IPS-11a (cell line): ENCODE data around the gene FMNL2.
A peak's percentile ranks its signal among the peaks of the same experiment; 100 is the strongest.
"Not testable (repeated sequence)": the region's sequence is repeated elsewhere in the genome, so short reads cannot be mapped to it uniquely, and the experiment has no call there.

Experiments used
- H3K4me3 ChIP-seq: one replicate; pipeline ENCODE4 v1.5.1; 2013; ENCODE audit warnings: low read depth, low read length, control low read depth

FMNL2 gene

GRCh38 chr2:152335016-152335725 is at the start of gene FMNL2:
Gene FMNL2 (plus strand): TSS chr2:152335174.
- peak within 1 kb of the TSS; percentile 87 for H3K4me3 ChIP-seq

DNA sequence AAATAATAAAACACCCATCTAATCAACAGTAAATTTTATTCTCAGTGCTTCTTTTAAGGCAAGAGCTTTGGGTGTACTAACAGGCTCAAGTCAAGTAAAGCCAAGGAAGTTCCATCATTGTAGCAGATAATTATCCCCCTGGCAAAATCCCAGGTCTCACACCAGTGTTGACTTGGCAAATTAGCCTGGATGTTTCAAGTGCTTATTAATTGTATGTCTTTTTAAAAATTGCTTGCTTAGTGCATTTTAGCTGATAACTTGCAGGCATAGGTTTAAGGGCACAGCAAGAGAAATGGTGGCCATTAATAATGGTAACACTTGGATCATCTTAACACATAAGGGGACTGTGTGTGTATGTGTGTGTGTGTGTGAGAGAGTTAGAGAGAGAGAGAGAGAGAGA is 42.0 kb upstream of the FMNL2 start:
- H3K4me3 ChIP-seq, result no peak overlapping the region

DNA sequence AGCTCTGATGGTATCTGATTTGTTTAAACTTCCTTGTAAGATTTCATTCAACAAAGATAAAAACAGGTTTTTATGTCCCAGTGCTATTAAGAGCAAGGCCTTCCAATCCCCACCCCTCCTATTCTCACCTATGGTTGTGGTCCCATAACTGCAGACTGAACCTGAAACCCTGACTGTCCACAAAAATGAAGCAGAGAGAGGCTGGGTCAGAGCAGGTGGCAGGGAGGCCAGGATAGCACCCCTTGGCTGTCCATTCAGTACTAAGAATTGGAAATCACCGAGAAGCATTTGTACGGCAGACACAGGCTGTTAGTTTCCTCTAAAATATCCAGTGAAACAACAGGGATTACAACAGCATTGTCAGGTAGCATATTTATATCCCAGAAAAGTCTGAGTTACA is 37.3 kb upstream of the FMNL2 start:
- no peak overlapping the region for H3K4me3 ChIP-seq

- no peak overlapping the region for H3K4me3 ChIP-seq
Observed at GRCh38 chr2:152298754-152299153, 36.2 kb upstream of the FMNL2 start.

GRCh38 chr2:152301131-152301530 is 33.8 kb upstream of the FMNL2 start:
- no peak overlapping the region for H3K4me3 ChIP-seq

DNA sequence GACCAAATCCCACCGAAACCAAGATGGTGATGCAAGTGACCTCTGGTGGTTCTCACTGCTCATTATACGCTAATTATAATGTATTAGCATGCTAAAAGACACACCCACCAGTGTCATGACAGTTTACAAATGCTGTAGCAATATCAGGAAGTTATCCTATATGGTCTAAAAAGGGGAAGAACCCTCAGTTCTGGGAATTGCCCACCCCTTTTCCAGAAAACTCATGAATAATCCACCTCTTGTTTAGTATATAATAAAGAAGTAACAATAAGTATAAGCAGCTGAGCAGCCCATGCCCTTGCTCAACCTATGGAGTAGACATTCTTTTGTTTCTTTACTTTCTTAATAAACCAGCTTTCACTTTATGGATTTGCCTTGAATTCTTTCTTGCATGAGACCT is 31.0 kb upstream of the FMNL2 start:
- no peak overlapping the region for H3K4me3 ChIP-seq

DNA sequence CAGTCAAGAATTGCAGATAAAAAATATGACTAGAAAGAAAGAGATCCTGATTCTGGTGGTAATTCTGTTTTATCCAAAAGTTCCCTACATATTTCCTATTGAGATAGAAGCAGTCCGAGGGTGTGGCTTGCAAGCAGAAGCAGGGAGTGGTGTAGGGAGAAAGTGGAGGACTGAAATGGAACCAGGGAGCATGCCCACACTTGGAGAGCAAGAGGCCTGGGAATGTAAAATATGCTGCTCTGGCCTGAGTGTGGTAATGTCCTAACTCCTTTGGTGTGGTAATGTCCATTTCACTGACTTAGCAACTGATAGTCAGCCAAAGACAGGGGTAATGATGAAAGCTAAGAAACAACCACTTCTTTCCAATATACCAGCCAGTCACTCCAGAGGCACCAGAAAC is 30.1 kb upstream of the FMNL2 start:
- no peak overlapping the region for H3K4me3 ChIP-seq

DNA sequence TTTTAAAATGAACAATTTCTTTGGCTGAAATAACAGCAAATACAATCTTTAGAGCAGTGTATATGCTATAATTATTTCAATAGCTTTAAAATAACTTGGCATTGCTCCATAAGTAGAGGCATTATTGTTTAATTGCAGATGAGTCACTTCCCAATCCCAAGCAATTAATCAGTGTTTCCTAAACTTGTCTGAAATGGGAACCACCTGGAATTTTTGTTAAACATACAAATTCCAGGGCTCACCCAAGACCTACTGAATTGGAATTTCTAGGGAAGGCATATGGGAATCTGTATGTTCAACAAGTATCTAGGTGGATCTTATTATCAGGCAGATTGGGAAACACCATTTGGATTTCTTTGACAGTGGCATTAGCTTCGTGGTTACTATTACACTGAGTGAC is 27.1 kb upstream of the FMNL2 start:
- H3K4me3 ChIP-seq, result no peak overlapping the region

DNA sequence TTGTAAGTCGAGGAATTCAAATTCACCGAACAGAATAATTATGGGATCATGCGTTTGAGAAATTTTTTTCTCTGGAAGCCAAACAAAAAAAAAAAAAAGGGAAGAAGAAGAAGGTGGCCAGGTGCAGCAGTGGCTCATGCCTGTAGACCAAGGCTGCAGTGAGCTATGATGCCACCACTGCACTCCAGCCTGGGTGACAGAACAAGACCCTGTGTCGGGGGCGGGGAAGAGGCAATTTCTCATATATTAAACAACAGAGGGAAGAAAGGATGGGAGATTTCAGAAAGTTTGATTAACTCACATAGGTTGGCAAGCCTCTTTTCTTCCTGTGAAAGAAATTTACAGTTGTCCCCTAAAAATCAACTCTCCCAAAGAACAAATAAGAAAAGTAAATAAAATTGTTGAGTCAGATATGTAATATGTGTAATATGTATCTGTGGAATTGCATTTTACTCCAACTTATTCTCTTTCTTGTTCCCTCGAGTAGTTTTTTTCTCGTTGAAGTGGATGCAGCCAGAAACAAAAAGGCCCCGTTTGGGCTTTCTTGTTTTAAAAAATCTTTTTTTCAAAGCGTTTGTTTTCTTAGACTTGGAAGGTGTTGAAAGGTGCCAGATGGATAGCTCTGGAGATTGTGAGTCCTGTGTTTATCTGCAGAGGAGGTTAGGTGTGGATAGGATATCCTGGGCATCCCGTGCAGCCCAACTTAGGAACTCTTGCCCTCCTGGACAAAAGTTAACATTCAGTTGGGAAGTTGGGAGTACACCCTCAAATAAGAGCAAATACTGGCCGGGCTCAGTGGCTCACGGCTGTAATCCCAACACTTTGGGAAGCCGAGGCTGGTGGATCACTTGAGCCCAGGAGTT is 25.4 kb upstream of the FMNL2 start:
- no peak overlapping the region for H3K4me3 ChIP-seq

- H3K4me3 ChIP-seq, result no peak overlapping the region
Observed at GRCh38 chr2:152319822-152320570, 15.0 kb upstream of the FMNL2 start.

- H3K4me3 ChIP-seq, result no peak overlapping the region
Observed at GRCh38 chr2:152320814-152321213, 14.2 kb upstream of the FMNL2 start.

DNA sequence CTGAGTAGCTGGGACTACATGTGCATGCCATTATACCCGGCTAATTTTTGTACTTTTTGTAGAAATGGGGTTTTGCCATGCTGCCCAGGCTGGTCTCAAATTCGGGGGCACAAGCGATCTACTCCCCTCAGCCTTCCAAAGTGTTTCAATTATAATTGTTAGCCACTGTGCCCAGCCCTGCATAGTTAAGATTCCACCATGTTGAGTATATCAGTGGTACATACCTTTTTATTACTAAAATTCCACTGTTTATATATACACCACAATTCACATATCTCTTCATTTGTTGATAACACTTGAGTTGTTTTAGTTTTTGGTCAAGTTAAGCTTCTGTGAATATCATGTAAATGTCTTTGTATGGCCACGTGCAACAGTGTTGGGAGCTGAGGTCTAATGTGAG is 12.8 kb upstream of the FMNL2 start:
- no peak overlapping the region for H3K4me3 ChIP-seq

DNA sequence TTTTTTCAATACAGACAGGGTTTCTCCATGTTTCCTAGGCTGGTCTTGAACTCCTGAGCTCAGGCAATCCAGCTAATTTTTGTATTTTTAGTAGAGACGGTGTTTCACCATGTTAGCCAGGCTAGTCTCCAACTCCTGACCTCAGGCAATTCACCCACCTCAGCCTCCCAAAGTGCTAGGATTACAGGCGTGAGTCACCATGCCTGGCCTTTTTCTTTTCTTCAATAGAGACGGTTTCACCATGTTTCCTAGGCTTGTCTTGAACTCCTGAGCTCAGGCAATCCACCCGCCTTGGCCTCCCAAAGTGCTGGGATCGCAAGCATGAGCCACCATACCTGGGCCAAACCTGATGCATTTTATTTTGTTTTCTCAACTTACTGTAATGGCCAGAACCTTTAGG is 9.8 kb upstream of the FMNL2 start:
- H3K4me3 ChIP-seq, result not testable (repeated sequence)

GRCh38 chr2:152326710-152327109 is 8.3 kb upstream of the FMNL2 start:
- H3K4me3 ChIP-seq, result no peak overlapping the region

DNA sequence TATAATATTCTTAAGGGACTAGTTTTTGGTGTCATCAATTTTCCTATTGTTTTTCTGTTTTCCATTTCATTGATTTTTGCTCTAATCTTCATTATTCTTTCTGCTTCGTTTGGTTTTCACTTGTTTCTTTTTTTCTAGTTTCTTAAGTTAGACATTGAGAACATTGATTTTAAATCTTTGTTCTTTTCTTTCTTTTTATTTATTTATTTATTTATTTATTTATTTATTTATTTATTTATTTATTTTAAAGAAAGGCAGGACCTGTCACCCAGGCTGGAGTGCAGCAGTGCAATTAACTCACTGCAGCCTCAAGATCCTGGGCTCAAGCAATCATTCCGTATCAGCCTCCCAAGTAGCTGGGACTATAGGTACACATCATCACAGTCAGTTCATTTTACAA is 7.0 kb upstream of the FMNL2 start:
- no peak overlapping the region for H3K4me3 ChIP-seq

GRCh38 chr2:152330235-152330866 is 4.6 kb upstream of the FMNL2 start:
- H3K4me3 ChIP-seq, result no peak overlapping the region

- H3K4me3 ChIP-seq, result peak overlapping the region; percentile 33
Observed at GRCh38 chr2:152334701-152335015, 316 bp upstream of the FMNL2 start.

DNA sequence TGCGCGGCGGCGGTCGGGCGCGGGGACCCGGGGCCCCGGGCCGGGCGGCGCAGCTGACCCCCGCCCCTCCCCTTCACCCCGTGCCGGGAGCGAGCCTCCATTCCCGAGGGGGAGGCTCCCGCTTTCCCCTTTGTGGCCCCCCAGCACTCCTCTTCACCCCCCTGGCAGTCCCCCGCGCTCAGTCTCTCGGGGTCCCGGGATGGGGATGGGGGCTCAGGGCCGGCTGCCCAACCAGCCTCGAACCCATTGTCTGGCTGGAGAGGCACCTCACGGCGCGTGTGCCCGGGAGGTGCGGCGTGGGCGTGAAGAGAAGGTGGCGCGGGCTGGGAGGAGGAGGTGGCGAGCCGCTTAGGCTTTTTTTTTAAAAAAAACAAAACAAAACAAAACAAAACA is 748 bp downstream of the FMNL2 start:
- H3K4me3 ChIP-seq, result peak overlapping the region; percentile 87

GRCh38 chr2:152336119-152336853 is 1.3 kb downstream of the FMNL2 start:
- peak overlapping the region; percentile 87 for H3K4me3 ChIP-seq

DNA sequence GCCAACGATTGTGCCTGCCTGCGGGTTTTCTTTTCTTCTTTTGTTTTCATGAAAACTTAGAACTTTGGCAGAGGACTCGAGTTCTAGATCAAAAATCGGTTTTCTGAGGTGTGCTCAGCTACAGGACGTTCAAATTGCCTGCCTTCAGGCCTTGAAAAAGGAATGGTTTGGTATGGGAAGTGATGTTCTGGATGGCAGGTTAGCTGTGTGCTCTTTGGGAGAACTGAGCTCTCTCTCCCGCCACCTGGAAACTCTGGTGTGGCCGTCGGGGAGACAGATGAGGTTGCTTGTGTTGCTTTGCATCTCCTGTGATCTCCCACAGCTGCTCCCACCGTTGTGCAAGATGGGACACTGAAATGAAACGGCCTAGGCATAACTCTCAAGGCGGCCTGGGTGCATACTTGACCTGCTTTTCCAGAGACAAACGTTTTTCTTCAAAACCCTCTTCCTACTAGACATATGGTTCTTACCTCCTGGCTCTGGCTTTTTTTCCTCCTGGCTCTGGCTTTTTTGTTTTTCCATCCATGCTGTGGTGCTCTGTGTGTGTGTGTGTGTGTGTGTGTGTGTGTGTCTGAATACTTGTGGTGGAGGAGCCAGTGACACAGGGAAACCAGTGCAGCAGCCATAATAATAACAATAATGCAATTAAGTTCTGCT is 2.0 kb downstream of the FMNL2 start:
- peak overlapping the region; percentile 87 for H3K4me3 ChIP-seq
